WTC11 (cell line): Measurements from ENCODE around the gene STN1.

Experiments
- ELF4 ChIP-seq: sonication (generic); formaldehyde crosslinking; IDR thresholded peaks from 2 replicates; pipeline ENCODE4 v1.8.1; 2022; ENCODE audit warnings: low read depth, mild to moderate bottlenecking, moderate library complexity, missing genetic modification reagents
- MXD4 ChIP-seq: fragments of 250-450 bp; sonication (Bioruptor Pico); IDR thresholded peaks from 2 replicates; pipeline ENCODE4 v1.8.0; 2021; ENCODE audit warnings: mild to moderate bottlenecking, moderate library complexity, borderline replicate concordance
- NR1H2 ChIP-seq: sonication (generic); formaldehyde crosslinking; IDR thresholded peaks from 2 replicates; pipeline ENCODE4 v1.9.0; 2021; ENCODE audit warnings: mild to moderate bottlenecking, moderate library complexity, missing genetic modification reagents
- TCF7 ChIP-seq: sonication (generic); formaldehyde crosslinking; IDR thresholded peaks from 2 replicates; pipeline ENCODE4 v1.8.0; 2022; ENCODE audit warnings: mild to moderate bottlenecking, low read depth, missing genetic modification reagents, moderate library complexity
- TF ChIP-seq, protein P1 (sequence below): fragments of 200-600 bp; IDR thresholded peaks from 2 replicates; pipeline ENCODE4 v1.8.0; 2022; ENCODE audit warnings: antibody characterized with exemption
- TF ChIP-seq, protein P2 (sequence below): sonication (generic); formaldehyde crosslinking; IDR thresholded peaks from 2 replicates; pipeline ENCODE4 v1.8.1; 2022; ENCODE audit warnings: missing genetic modification reagents, borderline replicate concordance
- TF ChIP-seq, protein P3 (sequence below): sonication (generic); formaldehyde crosslinking; IDR thresholded peaks from 2 replicates; pipeline ENCODE4 v1.8.1; 2023; ENCODE audit warnings: mild to moderate bottlenecking, missing genetic modification reagents, moderate library complexity

DNA sequence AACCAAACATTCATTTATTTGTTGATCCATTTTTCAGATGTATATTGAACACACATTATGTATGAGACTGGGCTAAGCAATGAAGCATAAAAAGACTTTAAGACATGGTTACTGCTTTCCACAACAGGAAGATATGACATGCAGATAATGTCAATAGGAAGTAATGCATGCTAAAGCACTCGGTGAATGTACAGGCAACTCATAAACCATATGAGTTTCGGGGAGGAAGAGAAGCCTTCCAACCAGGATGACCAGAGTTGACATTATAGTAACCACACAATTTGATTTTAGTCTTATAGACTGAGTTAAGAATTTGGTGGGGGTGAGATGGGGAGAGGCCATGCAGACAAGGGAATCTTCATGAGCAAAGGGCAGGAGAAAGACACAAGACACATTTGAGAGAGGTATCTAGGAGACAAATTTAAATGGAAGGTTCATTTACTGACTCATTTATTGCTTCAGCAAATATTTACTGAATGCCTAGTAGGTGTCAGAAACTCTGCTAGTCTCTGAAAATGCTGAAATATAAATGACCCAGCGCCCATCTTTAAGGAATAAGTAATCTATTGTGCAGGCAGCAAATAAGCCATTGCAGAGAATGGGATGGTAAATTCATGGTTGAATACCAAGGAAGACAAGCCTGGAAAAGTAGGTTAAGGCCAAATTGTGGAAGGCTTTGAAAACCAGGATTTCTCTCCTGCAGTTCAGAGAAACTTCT is 30.0 kb upstream of the STN1 start:
- TF ChIP-seq TCF7 (CRISPR knock-in tag) (no peak), ELF4 (CRISPR knock-in tag) (no peak), MXD4 (no peak), NR1H2 (CRISPR knock-in tag) (no peak)
- TF ChIP-seq, protein P1, sequence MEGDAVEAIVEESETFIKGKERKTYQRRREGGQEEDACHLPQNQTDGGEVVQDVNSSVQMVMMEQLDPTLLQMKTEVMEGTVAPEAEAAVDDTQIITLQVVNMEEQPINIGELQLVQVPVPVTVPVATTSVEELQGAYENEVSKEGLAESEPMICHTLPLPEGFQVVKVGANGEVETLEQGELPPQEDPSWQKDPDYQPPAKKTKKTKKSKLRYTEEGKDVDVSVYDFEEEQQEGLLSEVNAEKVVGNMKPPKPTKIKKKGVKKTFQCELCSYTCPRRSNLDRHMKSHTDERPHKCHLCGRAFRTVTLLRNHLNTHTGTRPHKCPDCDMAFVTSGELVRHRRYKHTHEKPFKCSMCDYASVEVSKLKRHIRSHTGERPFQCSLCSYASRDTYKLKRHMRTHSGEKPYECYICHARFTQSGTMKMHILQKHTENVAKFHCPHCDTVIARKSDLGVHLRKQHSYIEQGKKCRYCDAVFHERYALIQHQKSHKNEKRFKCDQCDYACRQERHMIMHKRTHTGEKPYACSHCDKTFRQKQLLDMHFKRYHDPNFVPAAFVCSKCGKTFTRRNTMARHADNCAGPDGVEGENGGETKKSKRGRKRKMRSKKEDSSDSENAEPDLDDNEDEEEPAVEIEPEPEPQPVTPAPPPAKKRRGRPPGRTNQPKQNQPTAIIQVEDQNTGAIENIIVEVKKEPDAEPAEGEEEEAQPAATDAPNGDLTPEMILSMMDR: no peak
- TF ChIP-seq, protein P2, sequence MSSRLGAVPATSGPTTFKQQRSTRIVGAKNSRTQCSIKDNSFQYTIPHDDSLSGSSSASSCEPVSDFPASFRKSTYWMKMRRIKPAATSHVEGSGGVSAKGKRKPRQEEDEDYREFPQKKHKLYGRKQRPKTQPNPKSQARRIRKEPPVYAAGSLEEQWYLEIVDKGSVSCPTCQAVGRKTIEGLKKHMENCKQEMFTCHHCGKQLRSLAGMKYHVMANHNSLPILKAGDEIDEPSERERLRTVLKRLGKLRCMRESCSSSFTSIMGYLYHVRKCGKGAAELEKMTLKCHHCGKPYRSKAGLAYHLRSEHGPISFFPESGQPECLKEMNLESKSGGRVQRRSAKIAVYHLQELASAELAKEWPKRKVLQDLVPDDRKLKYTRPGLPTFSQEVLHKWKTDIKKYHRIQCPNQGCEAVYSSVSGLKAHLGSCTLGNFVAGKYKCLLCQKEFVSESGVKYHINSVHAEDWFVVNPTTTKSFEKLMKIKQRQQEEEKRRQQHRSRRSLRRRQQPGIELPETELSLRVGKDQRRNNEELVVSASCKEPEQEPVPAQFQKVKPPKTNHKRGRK (CRISPR knock-in tag): no peak
- TF ChIP-seq, protein P3, sequence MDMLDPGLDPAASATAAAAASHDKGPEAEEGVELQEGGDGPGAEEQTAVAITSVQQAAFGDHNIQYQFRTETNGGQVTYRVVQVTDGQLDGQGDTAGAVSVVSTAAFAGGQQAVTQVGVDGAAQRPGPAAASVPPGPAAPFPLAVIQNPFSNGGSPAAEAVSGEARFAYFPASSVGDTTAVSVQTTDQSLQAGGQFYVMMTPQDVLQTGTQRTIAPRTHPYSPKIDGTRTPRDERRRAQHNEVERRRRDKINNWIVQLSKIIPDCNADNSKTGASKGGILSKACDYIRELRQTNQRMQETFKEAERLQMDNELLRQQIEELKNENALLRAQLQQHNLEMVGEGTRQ (CRISPR knock-in tag): no peak
